GM12891 (cell line): ENCODE measurements around the gene F10.

Experiments used
- POLR2A ChIP-seq: IDR thresholded peaks from 2 replicates; pipeline ENCODE4 v1.6.1; 2011; ENCODE audit warnings: low read depth, low read length, control low read depth
- POLR2AphosphoS5 ChIP-seq: IDR thresholded peaks from 2 replicates; pipeline ENCODE4 v1.6.1; 2011; ENCODE audit warnings: low read depth, low read length, control low read depth
- TAF1 ChIP-seq: IDR thresholded peaks from 2 replicates; pipeline ENCODE4 v1.6.1; 2011; ENCODE audit warnings: low read depth, low read length, control low read depth

DNA sequence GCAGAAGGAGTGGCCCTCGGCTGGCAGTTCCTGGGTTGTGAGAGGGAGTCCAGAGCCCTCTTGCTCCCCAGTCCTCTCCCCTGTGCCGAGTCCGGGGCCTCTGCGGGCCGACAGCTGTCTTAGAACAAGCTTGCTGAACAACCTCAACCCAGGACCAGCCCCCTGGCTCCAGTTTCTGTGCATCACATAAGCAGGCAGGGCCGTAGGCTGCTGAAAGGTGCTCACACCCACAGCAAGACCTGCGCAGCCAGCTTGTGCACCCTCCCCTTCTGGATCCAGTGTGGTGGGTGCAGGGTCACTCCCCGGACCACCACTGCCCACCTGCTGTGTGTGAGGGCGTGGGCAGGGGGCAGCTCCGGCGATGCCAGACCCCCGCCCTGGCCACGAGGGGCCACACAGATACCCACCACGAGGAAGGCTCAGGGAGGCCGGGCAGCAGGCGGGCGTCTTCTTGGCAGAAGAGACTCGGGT lies 42.2 kb upstream of the F10 start:
- TF ChIP-seq POLR2AphosphoS5 (no peak), POLR2A (no peak), TAF1 (no peak)
